Effector memory CD8-positive, alpha-beta T cell (primary cell): ENCODE results near the gene MRPS21.

Source experiments
- ATAC-seq: fragments of 150-1000 bp; cut with Tn5 transposase; replicated peaks from 2 replicates; pipeline ENCODE4 v1.10.0; 2021; ENCODE audit warnings: mild to moderate bottlenecking, moderate library complexity
- DNase-seq, 3 experiments: peaks; one replicate each; pipeline ENCODE4 v3.0.0; 2021
- H3K27ac Mint-ChIP-seq, 2 donors: one replicate each; pipeline ENCODE4 v1.8.0; 2022; ENCODE audit warnings: mild to moderate bottlenecking in 2 of 2, mixed read lengths in 2 of 2, moderate library complexity in 2 of 2
- H3K27me3 Mint-ChIP-seq, 2 donors: one replicate each; pipeline ENCODE4 v1.8.0; 2022; ENCODE audit warnings: mixed read lengths in 2 of 2
- H3K36me3 Mint-ChIP-seq: one replicate; pipeline ENCODE4 v1.8.0; 2022; ENCODE audit warnings: mild to moderate bottlenecking, moderate library complexity, mixed read lengths; ENCODE audit not compliant: insufficient read depth
- H3K4me1 Mint-ChIP-seq, 2 donors: one replicate each; pipeline ENCODE4 v1.8.0; 2022; ENCODE audit warnings: low read depth in 2 of 2, mixed read lengths in 2 of 2
- H3K4me3 Mint-ChIP-seq, 2 donors: one replicate each; pipeline ENCODE4 v1.8.0; 2022; ENCODE audit warnings: mild to moderate bottlenecking in 2 of 2, mixed read lengths in 2 of 2, moderate library complexity in 2 of 2
- H3K9me3 Mint-ChIP-seq, 2 donors: one replicate each; pipeline ENCODE4 v1.8.0; 2022; ENCODE audit warnings: mixed read lengths in 2 of 2

The MRPS21 gene

GRCh38 chr1:150268340-150268704, 25.3 kb upstream of the MRPS21 start:
- DNase-seq: peak; percentile 24 to 44 (median 38)
- Mint-ChIP-seq H3K4me3 (peak overlapping the region; percentile 97 to 98), H3K27me3 (no peaks in the 10 kb centered on the region), H3K4me1 (peaks cover 27% of the 10 kb centered on the region in 2 donors), H3K27ac (peak overlapping the region; percentile 98 to 99), H3K9me3 (no peaks in the 10 kb centered on the region), H3K36me3 (peaks cover 31% of the 10 kb centered on the region)
- peak; percentile 68 for ATAC-seq

- H3K36me3 Mint-ChIP-seq: peaks cover 29% of the 10 kb centered on the region
- ATAC-seq (peak; percentile 93), DNase-seq (peak; percentile 84 to 87 (median 85))
- peaks cover 27% of the 10 kb centered on the region in 2 donors for H3K4me1 Mint-ChIP-seq
- no peaks in the 10 kb centered on the region for H3K27me3 Mint-ChIP-seq
- peak within 1 kb of the TSS; percentile 97 to 98 for H3K4me3 Mint-ChIP-seq
- H3K9me3 Mint-ChIP-seq: no peaks in the 10 kb centered on the region
- peak within 1 kb of the TSS; percentile 98 to 99 for H3K27ac Mint-ChIP-seq
Measured at GRCh38 chr1:150268705-150269403, 24.8 kb upstream of the MRPS21 start, which contains the start of gene APH1A. APH1A (minus strand) TSS chr1:150269016; CDS start chr1:150268810, 206 bp downstream.

GRCh38 chr1:150269451-150269850, 24.2 kb upstream of the MRPS21 start:
- H3K27me3 Mint-ChIP-seq: no peaks in the 10 kb centered on the region
- peak overlapping the region; percentile 97 to 98 for H3K4me3 Mint-ChIP-seq
- H3K9me3 Mint-ChIP-seq: no peaks in the 10 kb centered on the region
- peaks cover 27% of the 10 kb centered on the region in 2 donors for H3K4me1 Mint-ChIP-seq
- ATAC-seq (no peak), DNase-seq (no peak)
- H3K36me3 Mint-ChIP-seq: peaks cover 29% of the 10 kb centered on the region
- peak overlapping the region; percentile 98 to 99 for H3K27ac Mint-ChIP-seq

GRCh38 chr1:150271291-150271959, 22.2 kb upstream of the MRPS21 start:
- H3K27me3 Mint-ChIP-seq: no peaks in the 10 kb centered on the region
- H3K36me3 Mint-ChIP-seq: peaks cover 22% of the 10 kb centered on the region
- peaks cover 27% of the 10 kb centered on the region in 2 donors for H3K4me1 Mint-ChIP-seq
- no peak overlapping the region for H3K4me3 Mint-ChIP-seq
- no peak overlapping the region for H3K27ac Mint-ChIP-seq
- no peak for ATAC-seq
- DNase-seq: no peak
- no peaks in the 10 kb centered on the region for H3K9me3 Mint-ChIP-seq

- Mint-ChIP-seq H3K4me1 (peaks cover 9 to 12% of the 10 kb centered on the region in 2 donors), H3K27ac (no peak overlapping the region), H3K9me3 (no peaks in the 10 kb centered on the region), H3K4me3 (no peak overlapping the region), H3K36me3 (peaks cover 13% of the 10 kb centered on the region), H3K27me3 (no peaks in the 10 kb centered on the region)
- no peak for ATAC-seq
- no peak for DNase-seq
Measured at GRCh38 chr1:150273311-150273710, 20.4 kb upstream of the MRPS21 start.

- ATAC-seq: no peak
- DNase-seq: no peak
- peaks cover 17 to 24% of the 10 kb centered on the region in 2 donors for H3K4me1 Mint-ChIP-seq
- peak overlapping the region; percentile 48 to 74 for H3K4me3 Mint-ChIP-seq
- H3K36me3 Mint-ChIP-seq: peaks cover 12% of the 10 kb centered on the region
- H3K9me3 Mint-ChIP-seq: no peaks in the 10 kb centered on the region
- no peaks in the 10 kb centered on the region for H3K27me3 Mint-ChIP-seq
- H3K27ac Mint-ChIP-seq: peak overlapping the region; percentile 81 to 94
Measured at GRCh38 chr1:150280138-150280707, 13.4 kb upstream of the MRPS21 start.

GRCh38 chr1:150281221-150281757, 12.4 kb upstream of the MRPS21 start:
- peak; percentile 37 to 44 (median 41) for DNase-seq
- H3K4me1 Mint-ChIP-seq: peaks cover 17 to 24% of the 10 kb centered on the region in 2 donors

GRCh38 chr1:150281758-150282557, 11.7 kb upstream of the MRPS21 start, which contains the start of gene CIART:
CIART (plus strand) TSS chr1:150282554; CDS start chr1:150283268, 714 bp downstream.
- no peaks in the 10 kb centered on the region for H3K27me3 Mint-ChIP-seq
- peak within 1 kb of the TSS; percentile 74 to 85 for H3K4me3 Mint-ChIP-seq
- H3K9me3 Mint-ChIP-seq: no peaks in the 10 kb centered on the region
- DNase-seq: peak; percentile 56 to 65 (median 62)
- peaks cover 11% of the 10 kb centered on the region for H3K36me3 Mint-ChIP-seq
- H3K4me1 Mint-ChIP-seq: peaks cover 17 to 24% of the 10 kb centered on the region in 2 donors
- ATAC-seq: peak; percentile 89
- H3K27ac Mint-ChIP-seq: peak within 1 kb of the TSS; percentile 91 to 94

More at GRCh38 chr1:150281221-150281757, 12.4 kb upstream of the MRPS21 start:
- peak; percentile 31 for ATAC-seq
- H3K27me3 Mint-ChIP-seq: no peaks in the 10 kb centered on the region
- H3K27ac Mint-ChIP-seq: peak overlapping the region; percentile 91 to 94
- H3K4me3 Mint-ChIP-seq: peak overlapping the region; percentile 74 to 85
- peaks cover 11% of the 10 kb centered on the region for H3K36me3 Mint-ChIP-seq
- H3K9me3 Mint-ChIP-seq: no peaks in the 10 kb centered on the region

GRCh38 chr1:150282558-150282958, 11.1 kb upstream of the MRPS21 start:
- Mint-ChIP-seq H3K9me3 (no peaks in the 10 kb centered on the region), H3K4me1 (peaks cover 17 to 24% of the 10 kb centered on the region in 2 donors), H3K27me3 (no peaks in the 10 kb centered on the region), H3K4me3 (peak overlapping the region; percentile 74 to 85), H3K36me3 (peaks cover 11% of the 10 kb centered on the region), H3K27ac (peak overlapping the region; percentile 91 to 94)
- DNase-seq: no peak
- no peak for ATAC-seq

GRCh38 chr1:150283260-150283659, 10.4 kb upstream of the MRPS21 start:
- ATAC-seq: no peak
- DNase-seq: no peak
- H3K4me3 Mint-ChIP-seq: no peak overlapping the region
- H3K4me1 Mint-ChIP-seq: peaks cover 17 to 24% of the 10 kb centered on the region in 2 donors
- H3K27me3 Mint-ChIP-seq: no peaks in the 10 kb centered on the region
- H3K27ac Mint-ChIP-seq: peak overlapping the region in 1 of 2 donors; percentile 18
- H3K36me3 Mint-ChIP-seq: peaks cover 11% of the 10 kb centered on the region
- H3K9me3 Mint-ChIP-seq: no peaks in the 10 kb centered on the region

- DNase-seq (no peak), ATAC-seq (no peak)
- Mint-ChIP-seq H3K4me1 (peaks cover 5 to 6% of the 10 kb centered on the region in 2 donors), H3K27ac (no peak overlapping the region), H3K4me3 (no peak overlapping the region), H3K9me3 (no peaks in the 10 kb centered on the region), H3K27me3 (no peaks in the 10 kb centered on the region), H3K36me3 (peaks cover 6% of the 10 kb centered on the region)
Measured at GRCh38 chr1:150288382-150288781, 5.3 kb upstream of the MRPS21 start.

- DNase-seq: no peak
- H3K27ac Mint-ChIP-seq: no peak overlapping the region
Measured at GRCh38 chr1:150288822-150289221, 4.8 kb upstream of the MRPS21 start.

More at GRCh38 chr1:150288822-150289221, 4.8 kb upstream of the MRPS21 start:
- ATAC-seq: no peak
- no peaks in the 10 kb centered on the region for H3K9me3 Mint-ChIP-seq
- H3K4me1 Mint-ChIP-seq: peaks cover 9% of the 10 kb centered on the region in 2 donors
- no peak overlapping the region for H3K4me3 Mint-ChIP-seq
- no peaks in the 10 kb centered on the region for H3K27me3 Mint-ChIP-seq
- H3K36me3 Mint-ChIP-seq: peaks cover 10% of the 10 kb centered on the region
